ENCODE results near the gene ESYT2.

ESYT2 gene

DNA sequence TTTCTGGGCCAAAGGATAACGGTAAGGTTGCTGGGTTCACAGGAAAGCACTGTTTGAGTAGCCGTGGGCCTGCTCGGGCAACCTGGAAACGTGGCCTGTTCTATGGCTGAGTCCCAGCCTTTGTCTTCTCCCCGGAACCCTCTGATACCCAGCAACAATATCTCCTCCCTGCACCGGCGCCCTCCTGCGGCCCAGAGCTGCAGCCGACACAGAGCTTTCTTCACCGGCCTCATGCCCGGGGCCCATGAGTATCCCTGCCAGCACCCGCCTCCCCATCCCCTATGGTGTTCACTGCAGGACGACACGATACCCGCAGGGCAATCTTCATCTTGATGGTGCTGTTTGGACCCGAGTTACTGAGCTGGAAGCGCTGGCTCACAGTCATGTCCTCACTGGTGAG, 86.1 kb downstream of the ESYT2 start:
- no peak for DNase-seq (ENCODE audit: low read depth)

DNA sequence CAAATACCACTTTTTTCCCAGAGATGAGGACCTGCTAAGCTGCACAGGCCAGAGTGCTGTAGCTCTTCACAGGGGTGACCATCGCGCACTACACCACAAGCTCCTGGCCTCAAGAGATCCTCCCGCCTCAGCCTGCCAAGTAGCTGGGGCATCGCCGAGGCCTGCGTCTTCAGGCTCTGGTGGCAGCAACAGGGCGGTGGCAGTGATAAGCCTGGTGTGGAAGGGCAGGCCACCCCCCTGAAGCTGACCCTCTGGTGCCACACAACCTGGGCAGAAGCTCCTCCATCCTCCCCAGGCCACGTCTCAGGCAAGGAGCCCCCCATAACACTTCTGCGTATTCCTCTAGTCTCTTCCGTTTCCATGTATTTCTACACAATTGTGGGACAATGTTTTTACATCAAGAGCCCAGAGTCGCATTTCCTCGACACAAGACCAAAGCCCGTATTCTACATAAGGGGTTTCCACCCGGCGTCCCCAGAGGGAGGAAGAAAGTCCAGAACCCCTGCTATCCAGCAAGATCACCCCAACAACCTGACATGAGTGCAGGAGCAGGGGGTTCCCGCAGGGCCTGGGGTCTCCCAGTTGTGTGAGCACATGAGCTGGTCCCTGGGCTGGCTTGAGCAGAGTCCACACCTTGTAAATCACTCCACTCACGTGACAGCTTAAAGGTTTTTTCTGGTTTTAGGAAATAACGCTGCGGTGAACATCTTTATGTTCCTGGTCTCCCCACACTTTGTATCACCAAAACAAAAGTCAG, 87.1 kb downstream of the ESYT2 start:
- DNase-seq (ENCODE audit: low read depth): no peak

DNA sequence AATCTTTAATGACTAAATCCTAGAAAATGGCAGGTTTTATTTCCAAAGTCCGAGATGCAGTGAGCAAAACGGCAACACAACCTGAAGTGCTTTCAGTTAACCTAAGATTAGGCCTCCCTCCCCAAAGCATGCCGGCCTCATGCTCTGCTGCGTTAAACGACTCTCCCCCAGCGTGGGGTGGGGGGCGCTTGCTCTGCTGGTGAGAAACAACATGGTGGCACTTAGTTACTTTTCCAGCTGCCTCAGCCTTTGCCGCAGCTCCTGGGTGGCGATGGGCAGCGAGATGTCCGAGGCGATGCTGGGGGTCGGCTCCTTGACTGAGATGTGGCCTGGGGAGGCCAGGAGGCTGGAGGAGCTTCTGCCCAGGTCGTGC, 88.0 kb downstream of the ESYT2 start:
- no peak for DNase-seq (ENCODE audit: low read depth)

DNA sequence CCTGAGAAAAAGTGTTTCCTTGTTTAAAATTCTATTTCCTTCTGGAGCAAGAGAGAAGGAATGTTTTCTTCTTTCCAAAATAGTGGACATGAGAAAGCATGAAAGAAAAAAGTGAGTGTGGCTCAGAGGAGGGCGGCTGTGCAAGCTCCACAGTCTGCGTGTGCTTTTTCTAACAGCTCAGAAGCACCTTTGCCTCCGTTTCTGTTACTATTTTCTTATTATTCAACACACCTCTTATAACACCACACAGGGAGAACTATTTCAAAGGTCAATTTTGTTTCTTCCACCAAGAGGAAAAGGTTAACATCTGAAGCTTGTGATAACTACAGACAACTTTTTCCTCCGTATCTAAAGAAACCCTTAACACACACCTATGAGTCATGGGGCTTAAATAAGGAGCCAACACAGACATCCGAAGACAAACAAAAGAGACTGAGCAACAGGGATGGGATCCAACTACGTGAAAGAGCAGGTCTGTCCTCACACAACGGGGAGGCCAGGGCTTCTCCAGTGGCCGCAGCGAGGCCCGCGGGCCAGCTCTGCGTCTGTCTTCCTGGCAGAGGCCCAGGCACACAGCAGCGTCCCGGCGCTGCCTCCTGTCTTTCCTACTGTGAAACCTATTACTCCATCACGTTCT, 88.5 kb downstream of the ESYT2 start:
- DNase-seq (ENCODE audit: low read depth): no peak

DNA sequence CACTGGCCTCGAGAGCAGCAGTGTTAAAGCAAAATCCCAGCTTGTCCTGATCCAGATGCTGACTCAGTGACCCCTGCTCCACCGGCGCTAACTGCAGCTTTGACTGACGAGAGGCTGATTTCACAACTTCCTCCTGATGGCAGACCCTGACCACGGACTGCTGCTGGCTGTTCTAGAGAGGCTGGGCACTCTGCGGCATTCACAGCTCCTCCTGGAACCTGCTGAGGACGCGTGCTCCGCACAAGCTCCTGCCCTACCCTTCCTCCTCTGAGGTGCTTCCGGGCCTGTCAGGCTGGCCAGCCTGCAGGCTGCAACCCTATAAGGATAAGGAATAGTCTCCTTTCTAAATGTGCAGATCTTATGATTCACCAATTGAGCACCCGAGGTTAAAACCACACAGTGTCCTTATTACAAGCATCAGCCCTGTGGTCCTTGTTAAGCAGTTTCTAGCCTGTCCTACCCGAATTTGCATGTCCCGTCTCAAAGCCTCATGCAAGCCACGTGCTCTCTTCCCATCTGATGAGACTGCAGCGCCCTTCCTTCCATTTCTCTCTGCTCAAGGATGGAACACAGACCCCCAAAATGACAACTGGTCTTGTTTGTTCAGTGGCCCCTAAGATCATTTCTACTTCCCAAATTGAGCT, 89.2 kb downstream of the ESYT2 start:
- no peak for DNase-seq (ENCODE audit: low read depth)

DNA sequence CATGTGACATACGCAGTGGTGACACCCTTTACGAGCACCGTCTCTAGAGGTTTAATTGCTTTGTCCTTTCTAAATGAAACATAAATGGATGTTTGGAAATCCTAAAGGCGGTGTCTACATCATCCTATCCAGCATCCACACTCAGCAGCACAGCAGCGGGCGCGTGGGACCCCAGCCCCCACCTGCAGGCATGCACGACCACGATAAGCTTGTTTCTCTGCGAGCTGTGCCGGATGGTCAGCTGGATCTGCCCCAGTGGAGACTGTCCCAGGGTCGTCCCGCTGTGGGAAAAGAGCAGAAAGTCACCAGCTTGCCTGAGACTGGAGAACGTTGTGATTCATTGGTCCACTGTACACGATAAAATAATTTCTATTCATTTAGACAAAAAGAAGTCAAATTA, 90.5 kb downstream of the ESYT2 start:
- no peak for DNase-seq (ENCODE audit: low read depth)

DNA sequence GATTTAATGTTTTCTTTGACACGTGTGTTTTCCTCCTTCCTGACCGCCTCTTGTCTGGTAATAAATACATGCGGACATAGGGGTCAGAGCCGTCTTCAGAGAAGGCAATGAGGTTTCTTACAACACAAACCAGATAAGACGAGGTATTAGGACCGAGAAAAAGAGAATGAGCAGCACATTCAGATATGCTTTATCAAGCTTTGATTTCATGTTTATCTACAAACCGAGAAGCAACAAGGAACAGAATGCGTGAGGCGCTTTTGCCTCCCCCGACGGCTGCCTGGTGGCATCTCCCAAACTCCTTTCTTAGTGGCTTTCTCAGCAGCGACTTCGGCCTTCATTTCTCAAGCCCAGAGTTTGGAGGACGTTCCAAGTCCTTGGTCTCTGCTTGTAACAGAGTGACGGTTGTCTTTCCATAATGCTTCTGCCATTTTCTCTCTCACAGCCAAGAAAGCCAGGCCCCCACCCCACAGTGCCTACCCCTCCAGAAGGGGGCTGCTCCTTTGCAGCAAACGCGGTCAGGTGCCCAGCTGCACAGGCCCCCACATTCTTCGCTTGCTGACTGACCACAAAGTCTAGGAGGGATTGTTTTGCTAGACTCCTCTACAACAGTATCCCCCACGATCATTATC, 92.1 kb downstream of the ESYT2 start:
- DNase-seq (ENCODE audit: low read depth): no peak

DNA sequence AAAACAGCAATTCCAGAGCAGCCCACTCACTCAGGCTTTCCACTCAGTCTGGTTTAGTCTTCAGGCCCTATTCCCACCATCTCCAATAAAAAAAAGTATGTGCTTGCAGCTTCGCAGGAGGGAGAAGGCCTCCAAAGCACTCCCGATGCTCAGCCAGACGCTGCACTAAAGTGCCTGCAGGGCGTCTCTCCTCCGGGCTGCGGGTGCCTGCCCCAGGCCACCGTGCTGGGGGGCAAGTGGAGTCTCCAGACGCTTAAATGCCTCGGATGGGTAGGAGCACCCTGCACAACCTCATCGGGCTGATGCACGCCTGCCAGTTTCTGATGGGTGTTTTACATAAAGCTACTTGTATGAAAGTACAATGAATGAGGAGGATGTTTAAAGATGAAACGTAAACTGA, 93.4 kb downstream of the ESYT2 start:
- DNase-seq (ENCODE audit: low read depth): no peak

DNA sequence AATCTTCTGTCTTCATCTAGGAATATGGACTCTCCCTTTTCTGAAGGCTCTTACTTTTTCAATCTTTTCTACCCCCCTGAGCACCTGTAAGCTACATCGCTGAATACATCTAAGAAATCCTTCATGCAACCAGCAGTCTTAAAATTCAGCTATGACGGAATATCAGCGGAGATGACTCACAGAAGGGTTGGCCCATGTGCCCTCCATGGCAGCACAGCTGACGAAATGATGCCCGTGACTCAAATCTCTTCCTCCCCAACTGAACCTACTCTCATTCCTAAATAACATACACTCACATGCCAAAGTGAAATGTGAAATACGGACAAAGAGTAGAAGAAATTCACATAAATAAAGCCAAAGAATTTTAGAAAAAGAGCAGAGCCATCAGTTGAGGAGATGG, 94.4 kb downstream of the ESYT2 start:
- DNase-seq (ENCODE audit: low read depth): no peak

DNA sequence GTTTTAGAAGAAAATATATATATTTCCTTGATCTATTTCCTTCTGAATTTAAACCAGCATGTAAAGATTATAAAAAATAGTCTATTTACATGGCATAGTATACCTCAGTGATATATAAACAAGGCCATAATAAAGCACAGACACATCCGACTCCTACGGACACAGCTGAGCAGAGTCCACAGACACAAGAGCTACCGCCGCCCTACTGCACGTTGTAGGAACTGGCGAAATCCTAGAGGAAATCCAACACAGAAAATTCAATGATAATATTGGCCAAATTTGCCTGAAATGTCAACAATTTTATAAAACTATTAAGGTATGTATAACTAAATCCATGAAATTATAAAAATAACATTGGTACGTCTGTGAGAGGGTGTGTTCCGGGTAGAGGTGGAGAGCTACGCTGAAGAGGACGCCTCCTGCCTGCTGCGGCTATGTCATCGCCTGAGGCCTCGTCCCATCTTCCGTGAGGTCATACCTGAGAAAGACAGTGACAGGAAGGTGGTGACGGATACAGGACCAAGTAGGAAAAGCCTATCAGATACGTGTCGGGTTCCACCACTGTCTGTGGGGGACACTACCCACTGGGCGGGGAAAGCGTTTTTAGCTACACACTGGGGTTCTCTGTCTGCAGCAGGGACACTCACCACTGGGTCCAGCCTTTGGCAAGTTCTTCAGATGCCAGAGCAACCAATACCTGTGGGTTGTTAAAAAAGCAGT, 95.4 kb downstream of the ESYT2 start:
- no peak for DNase-seq (ENCODE audit: low read depth)

DNA sequence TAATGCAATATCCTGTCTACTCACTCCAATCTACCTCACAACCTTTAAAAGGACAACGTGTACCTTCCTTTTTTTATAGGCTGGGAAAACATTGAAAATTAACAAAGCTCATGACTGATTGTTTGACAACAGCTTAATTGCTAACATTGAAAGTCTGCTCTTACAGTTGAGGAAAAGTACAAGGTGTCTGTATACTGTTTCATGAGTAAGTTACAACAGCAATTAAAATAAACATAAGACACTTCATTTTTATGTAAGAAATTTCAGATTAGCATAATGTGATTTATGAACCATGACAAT, 96.1 kb downstream of the ESYT2 start:
- no peak for DNase-seq (ENCODE audit: low read depth)

DNA sequence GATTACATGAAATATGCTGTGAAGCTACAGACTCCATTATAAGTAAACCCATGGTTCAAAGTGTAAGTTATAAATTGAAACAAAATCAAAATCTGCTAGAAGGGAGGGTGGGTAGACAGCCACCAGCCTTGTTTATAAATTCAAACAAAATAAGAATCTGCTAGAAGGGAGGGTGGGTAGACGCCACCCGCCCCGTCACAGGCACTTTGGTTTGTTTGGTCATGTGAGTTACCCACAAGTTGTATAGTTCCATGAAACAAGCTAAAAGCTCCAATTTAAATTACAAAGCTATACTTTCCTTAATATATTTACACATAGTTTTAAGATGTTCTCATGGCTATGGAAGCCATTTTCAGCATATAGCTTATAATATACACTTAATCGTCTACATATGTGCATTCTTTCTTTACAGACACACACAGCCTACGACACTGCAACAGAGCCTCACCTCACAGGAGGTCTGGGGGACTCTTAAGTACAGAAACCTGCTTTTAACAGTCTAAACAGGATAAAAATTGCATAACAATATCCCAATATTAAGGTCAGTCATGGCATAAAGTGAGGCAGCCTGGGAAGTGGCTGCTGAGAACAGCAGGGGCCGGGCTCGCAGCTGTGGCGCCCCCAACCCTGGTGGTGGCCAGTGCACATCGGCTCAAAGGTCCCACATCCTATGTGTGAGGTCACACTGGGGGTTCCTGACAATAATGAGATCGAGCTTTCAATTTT, 96.7 kb downstream of the ESYT2 start:
- DNase-seq (ENCODE audit: low read depth): no peak

DNA sequence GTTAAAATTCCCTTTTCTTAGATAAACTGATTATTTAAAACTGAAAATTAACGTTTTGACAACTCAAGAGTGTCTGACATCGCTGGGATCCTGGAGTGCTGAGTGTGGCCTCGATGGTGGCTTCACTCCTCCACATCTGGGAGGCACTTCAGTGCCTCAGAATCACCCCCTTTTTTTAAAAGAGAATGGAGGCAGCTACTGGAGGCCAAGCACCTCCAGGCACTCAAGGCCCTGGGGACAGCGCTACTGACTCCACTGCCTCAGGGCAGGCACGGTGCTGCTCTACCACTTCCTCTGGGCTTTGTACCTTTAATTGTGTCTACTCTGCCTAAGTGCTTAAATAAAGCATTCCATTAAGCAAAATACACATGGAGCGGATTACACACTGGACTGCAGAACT, 97.5 kb downstream of the ESYT2 start:
- no peak for DNase-seq (ENCODE audit: low read depth)

DNA sequence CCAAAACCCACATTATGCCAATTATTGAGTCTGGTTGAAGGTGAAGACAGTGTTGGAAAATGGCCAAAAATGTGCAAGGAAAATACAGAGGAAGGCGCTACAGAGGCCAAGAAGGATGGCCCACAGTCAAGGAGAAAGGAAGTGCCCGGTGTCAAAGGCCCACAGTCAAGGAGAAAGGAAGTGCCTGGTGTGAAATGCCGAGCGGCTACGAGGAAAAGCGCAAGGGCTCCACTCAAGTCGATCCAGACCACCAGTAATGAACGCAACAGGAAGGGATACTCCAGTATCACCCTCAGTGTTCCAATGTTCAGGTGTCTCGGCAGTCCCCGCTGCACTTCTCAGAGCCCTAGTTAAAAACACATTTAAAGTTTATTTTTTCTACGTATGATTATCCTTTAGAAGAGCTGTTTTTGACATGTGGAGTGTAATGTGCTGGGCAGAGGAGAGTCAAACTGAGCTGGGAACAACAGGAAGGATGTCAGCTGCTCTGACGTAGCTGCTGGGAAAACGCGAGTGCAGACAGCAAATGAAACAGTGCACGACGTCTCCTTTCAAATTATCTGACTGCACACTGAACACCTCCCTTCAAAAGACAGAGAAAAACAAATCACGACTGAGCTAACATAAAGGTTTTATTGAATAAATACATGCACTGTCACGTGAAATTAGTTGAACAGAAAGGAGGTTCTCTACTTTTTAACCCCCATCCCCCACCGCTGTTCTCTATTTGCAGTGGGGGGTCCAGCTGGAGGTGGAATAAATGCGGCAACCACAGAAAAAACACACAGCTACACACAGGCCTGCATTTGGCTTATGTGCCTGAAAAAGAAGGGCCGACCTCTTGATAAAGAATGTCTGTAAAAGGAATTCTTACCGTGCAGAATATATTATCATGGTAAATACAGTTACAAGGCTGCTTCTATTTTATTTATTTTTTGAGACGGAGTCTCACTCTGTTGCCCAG, 98.6 kb downstream of the ESYT2 start:
- DNase-seq (ENCODE audit: low read depth): no peak

DNA sequence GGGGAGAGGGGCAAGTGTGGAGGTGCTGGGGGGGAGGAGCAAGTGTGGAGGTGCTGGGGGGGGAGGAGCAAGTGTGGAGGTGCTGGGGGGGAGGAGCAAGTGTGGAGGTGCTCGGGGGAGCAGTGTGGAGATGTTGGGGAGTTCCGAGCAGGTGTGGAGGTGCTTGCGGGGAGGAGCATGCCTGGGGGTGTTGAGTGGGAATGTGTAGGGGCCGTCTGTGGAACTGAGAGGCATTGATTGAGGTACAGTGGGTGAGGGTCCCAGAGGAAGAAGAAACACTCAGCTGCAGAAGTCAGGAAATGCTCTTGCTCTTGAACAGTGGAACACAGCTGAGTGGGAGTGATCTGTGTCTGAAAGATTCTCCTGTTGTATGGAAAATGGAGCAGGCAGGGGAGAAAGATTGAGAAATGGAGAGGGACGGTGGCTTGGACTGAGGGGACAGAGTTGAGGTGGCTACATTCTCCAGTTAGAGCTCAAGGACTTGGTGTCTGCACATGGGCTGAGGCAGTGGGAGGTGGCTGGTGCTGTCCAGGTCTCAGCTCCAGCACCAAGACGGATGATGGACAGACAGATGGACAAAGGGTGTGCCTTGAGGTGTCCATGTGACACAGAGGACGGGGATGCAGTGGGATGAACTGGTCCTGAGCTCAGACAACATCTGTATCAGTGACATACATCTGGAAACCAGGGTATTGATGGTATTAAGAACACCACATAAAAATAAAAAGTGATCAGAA, 99.5 kb downstream of the ESYT2 start:
- DNase-seq (ENCODE audit: low read depth): no peak

DNA sequence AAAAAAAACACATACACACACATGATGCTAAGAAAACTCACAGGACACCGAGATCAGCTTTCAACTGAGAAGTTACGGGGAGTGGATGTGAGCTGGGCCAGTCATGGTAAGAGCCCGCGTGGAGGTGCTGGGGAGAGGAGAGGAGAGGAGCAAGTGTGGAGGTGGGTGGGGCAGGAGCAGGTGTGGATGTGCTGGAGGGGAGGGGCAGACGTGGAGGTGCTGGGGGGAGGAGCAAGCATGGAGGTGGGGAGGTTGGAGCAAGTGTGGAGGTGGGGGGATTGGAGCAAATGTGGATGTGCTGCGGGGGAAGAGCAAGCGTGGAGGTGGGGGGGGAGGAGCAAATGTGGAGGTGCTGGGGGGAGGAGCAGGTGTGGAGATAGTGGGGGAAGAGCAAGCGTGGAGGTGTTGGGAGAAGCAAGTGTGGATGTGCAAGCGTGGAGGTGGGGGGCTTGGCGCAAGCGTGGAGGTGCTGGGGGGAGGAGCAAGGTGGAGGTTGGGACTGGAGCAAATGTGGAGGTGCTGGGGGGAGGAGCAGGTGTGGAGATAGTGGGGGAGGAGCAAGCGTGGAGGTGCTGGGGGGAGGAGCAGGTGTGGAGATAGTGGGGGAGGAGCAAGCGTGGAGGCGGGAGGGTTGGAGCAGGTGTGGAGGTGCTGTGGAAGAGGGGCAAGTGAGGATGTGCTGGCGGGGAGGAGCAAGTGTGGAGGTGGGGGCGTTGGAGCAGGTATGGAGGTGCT, 100.2 kb downstream of the ESYT2 start:
- no peak for DNase-seq (ENCODE audit: low read depth)

DNA sequence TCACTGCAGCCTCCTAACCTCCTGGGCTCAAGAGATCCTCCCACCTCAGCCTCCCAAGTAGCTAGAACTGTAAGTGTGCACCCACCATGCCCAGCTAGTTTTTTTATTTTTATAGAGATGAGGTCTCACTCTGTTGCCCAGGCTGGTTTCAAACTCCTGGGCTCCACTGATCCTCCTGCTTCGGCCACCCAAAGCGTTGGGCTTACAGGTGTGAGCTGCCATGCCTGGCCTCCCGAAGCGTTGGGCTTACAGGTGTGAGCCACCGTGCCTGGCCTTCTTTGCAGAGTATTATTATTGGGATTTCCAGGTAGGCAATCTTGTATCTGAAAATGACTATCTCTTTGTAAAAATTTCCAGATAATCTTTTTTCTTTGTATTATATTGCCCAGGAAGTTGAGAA, 101.6 kb downstream of the ESYT2 start:
- DNase-seq (ENCODE audit: low read depth): no peak

DNA sequence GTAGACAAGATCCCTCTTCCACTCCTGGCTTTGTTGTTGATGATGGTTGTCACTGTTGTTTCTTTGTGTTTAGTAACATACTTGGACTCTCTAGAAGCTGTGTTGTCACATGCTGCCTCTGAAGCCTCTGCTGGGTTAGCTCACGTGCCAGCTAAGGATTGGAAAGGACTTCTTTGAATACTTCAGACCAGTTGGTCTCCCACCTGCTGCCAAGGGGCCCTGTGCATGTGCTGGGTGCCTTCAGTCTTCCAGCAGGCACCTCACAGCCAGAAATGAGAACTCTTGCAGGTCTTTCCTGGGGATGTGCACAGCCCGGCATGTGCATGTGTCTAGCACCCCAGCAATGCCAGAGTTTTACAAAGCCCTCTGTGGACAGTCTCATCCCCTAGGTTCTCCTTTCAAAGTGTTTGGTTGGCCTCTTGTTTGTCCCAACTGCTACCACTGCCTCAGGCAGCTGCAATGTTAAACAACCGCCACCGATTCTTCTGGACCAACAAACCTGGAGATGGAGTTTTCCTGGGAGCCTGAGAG, 103.0 kb downstream of the ESYT2 start:
- no peak for DNase-seq (ENCODE audit: low read depth)

DNA sequence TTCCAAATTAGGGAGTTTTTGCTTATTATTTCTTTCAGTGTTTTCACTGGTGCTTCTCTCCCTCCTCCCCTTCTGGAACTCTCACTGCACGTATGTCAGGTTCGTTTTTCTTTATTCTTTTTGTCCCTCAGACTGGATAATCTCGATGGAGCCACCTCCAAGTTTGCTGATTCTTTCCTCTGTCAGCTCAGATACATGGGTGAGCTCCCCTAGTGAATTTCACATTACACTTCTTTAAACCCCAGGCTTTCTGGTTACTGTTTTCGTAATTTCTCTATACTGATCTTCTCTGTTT, 103.9 kb downstream of the ESYT2 start:
- no peak for DNase-seq (ENCODE audit: low read depth)

Data from T follicular helper cell (primary cell).